HEK293 (cell line): ENCODE results near the gene EXD3.

Experiments used
- BCL11B ChIP-seq: fragments of 450-650 bp; formaldehyde crosslinking; IDR thresholded peaks from 2 replicates; pipeline ENCODE4 v1.5.1; 2016; ENCODE audit warnings: low read depth, missing biosample characterization, missing genetic modification characterization
- FEZF1 ChIP-seq: fragments of 450-650 bp; formaldehyde crosslinking; IDR thresholded peaks from 2 replicates; pipeline ENCODE4 v1.5.1; 2016; ENCODE audit warnings: missing biosample characterization, missing genetic modification characterization
- GFI1B ChIP-seq: fragments of 450-650 bp; formaldehyde crosslinking; IDR thresholded peaks from 2 replicates; pipeline ENCODE4 v1.5.1; 2016; ENCODE audit warnings: missing biosample characterization, missing genetic modification characterization
- GLIS1 ChIP-seq: fragments of 450-650 bp; formaldehyde crosslinking; IDR thresholded peaks from 2 replicates; pipeline ENCODE4 v1.5.1; 2016; ENCODE audit warnings: missing biosample characterization, missing genetic modification characterization
- KLF7 ChIP-seq: fragments of 450-650 bp; formaldehyde crosslinking; IDR thresholded peaks from 2 replicates; pipeline ENCODE4 v1.5.1; 2016; ENCODE audit warnings: missing biosample characterization, missing genetic modification characterization, borderline replicate concordance
- KLF8 ChIP-seq: fragments of 450-650 bp; formaldehyde crosslinking; IDR thresholded peaks from 2 replicates; pipeline ENCODE4 v1.5.1; 2016; ENCODE audit warnings: missing biosample characterization, missing genetic modification characterization
- OVOL3 ChIP-seq: fragments of 450-650 bp; formaldehyde crosslinking; IDR thresholded peaks from 2 replicates; pipeline ENCODE4 v1.5.1; 2016; ENCODE audit warnings: missing biosample characterization, missing genetic modification characterization
- PATZ1 ChIP-seq: fragments of 450-650 bp; formaldehyde crosslinking; IDR thresholded peaks from 2 replicates; pipeline ENCODE4 v1.5.1; 2016; ENCODE audit warnings: missing biosample characterization, missing genetic modification characterization
- PRDM1 ChIP-seq: fragments of 450-650 bp; formaldehyde crosslinking; IDR thresholded peaks from 2 replicates; pipeline ENCODE4; 2016; ENCODE audit warnings: missing biosample characterization, missing genetic modification characterization
- PRDM4 ChIP-seq: fragments of 450-650 bp; formaldehyde crosslinking; IDR thresholded peaks from 2 replicates; pipeline ENCODE4 v1.5.1; 2017; ENCODE audit warnings: missing biosample characterization, missing genetic modification characterization
- SETDB1 ChIP-seq: IDR thresholded peaks from one replicate; pipeline ENCODE4 v1.6.1; 2017; ENCODE audit warnings: mild to moderate bottlenecking, low read length, moderate library complexity, mixed read lengths; ENCODE audit not compliant: insufficient read length
- TCF7L2 ChIP-seq: IDR thresholded peaks from 2 replicates; pipeline ENCODE4 v1.6.1; 2011; ENCODE audit warnings: low read depth, mild to moderate bottlenecking, inconsistent platforms, low read length, moderate library complexity, borderline replicate concordance
- TRIM28 ChIP-seq: IDR thresholded peaks from 2 replicates; pipeline ENCODE4 v1.6.1; 2011; ENCODE audit warnings: low read length, control low read depth, borderline replicate concordance
- YY2 ChIP-seq: fragments of 450-650 bp; formaldehyde crosslinking; IDR thresholded peaks from 2 replicates; pipeline ENCODE4 v1.5.1; 2016; ENCODE audit warnings: missing biosample characterization, missing genetic modification characterization
- ZBTB1 ChIP-seq: fragments of 450-650 bp; formaldehyde crosslinking; IDR thresholded peaks from 2 replicates; pipeline ENCODE4 v1.5.1; 2016; ENCODE audit warnings: missing biosample characterization, missing genetic modification characterization
- ZBTB48 ChIP-seq: fragments of 450-650 bp; formaldehyde crosslinking; IDR thresholded peaks from 2 replicates; pipeline ENCODE4 v1.5.1; 2016; ENCODE audit warnings: missing biosample characterization, missing genetic modification characterization
- ZNF140 ChIP-seq: fragments of 450-650 bp; formaldehyde crosslinking; IDR thresholded peaks from 2 replicates; pipeline ENCODE4 v1.5.1; 2016; ENCODE audit warnings: missing biosample characterization, missing genetic modification characterization
- ZNF184 ChIP-seq: fragments of 450-650 bp; IDR thresholded peaks from 2 replicates; pipeline ENCODE4 v1.5.1; 2018; ENCODE audit warnings: missing biosample characterization, mild to moderate bottlenecking, missing genetic modification characterization
- ZNF2 ChIP-seq: fragments of 450-650 bp; formaldehyde crosslinking; IDR thresholded peaks from 2 replicates; pipeline ENCODE4 v1.5.1; 2016; ENCODE audit warnings: missing biosample characterization, missing genetic modification characterization
- ZNF600 ChIP-seq: fragments of 450-650 bp; formaldehyde crosslinking; IDR thresholded peaks from 2 replicates; pipeline ENCODE4 v1.5.1; 2016; ENCODE audit warnings: missing biosample characterization, missing genetic modification characterization
- ZNF645 ChIP-seq: fragments of 450-650 bp; formaldehyde crosslinking; IDR thresholded peaks from 2 replicates; pipeline ENCODE4; 2016; ENCODE audit warnings: missing biosample characterization, missing genetic modification characterization
- ZNF701 ChIP-seq: fragments of 450-650 bp; formaldehyde crosslinking; IDR thresholded peaks from 2 replicates; pipeline ENCODE4 v1.5.1; 2016; ENCODE audit warnings: missing biosample characterization, missing genetic modification characterization
- ZNF76 ChIP-seq: fragments of 450-650 bp; formaldehyde crosslinking; IDR thresholded peaks from 2 replicates; pipeline ENCODE4; 2016; ENCODE audit warnings: low read depth, missing biosample characterization, missing genetic modification characterization, borderline replicate concordance
- ZNF777 ChIP-seq: fragments of 450-650 bp; formaldehyde crosslinking; IDR thresholded peaks from 2 replicates; pipeline ENCODE4 v1.5.1; 2017; ENCODE audit warnings: missing biosample characterization, missing genetic modification characterization, borderline replicate concordance
- ZNF785 ChIP-seq: fragments of 450-650 bp; formaldehyde crosslinking; IDR thresholded peaks from 2 replicates; pipeline ENCODE4 v1.5.1; 2016; ENCODE audit warnings: missing biosample characterization, missing genetic modification characterization
- ZNF792 ChIP-seq: fragments of 450-650 bp; formaldehyde crosslinking; IDR thresholded peaks from 2 replicates; pipeline ENCODE4 v1.5.1; 2016; ENCODE audit warnings: missing biosample characterization, missing genetic modification characterization
- ZNF830 ChIP-seq: fragments of 450-650 bp; IDR thresholded peaks from 2 replicates; pipeline ENCODE4 v1.5.0; 2018; ENCODE audit warnings: missing biosample characterization, missing genetic modification characterization, low read depth, mild to moderate bottlenecking, moderate library complexity
- ZSCAN30 ChIP-seq: fragments of 450-650 bp; IDR thresholded peaks from 2 replicates; pipeline ENCODE4 v1.5.1; 2018; ENCODE audit warnings: missing biosample characterization, mild to moderate bottlenecking, missing genetic modification characterization, moderate library complexity

Gene EXD3

GRCh38 chr9:137300567-137301080 lies 122.3 kb downstream of the EXD3 start (continued):
- TF ChIP-seq PATZ1 (tag by site-specific recombination) (peak; percentile 90), TRIM28 (no peak), ZNF2 (tag by site-specific recombination) (0 out of 2 replicates have a peak, but pooled peaks have one; percentile 21), ZNF777 (no peak), PRDM1 (tag by site-specific recombination) (no peak), ZNF600 (0 out of 2 replicates have a peak, but pooled peaks have one; percentile 32), SETDB1 (no peak), PRDM4 (tag by site-specific recombination) (peak; percentile 33; the same call in 1 of the 2 replicates), ZNF785 (no peak), ZNF701 (tag by site-specific recombination) (no peak), ZNF76 (tag by site-specific recombination) (peak; percentile 23; the same call in 1 of the 2 replicates), GFI1B (no peak), TCF7L2 (no peak), ZNF140 (no peak), BCL11B (no peak), KLF8 (tag by site-specific recombination) (peak; percentile 52), OVOL3 (no peak), FEZF1 (tag by site-specific recombination) (no peak), KLF7 (tag by site-specific recombination) (no peak), ZNF792 (tag by site-specific recombination) (no peak), YY2 (tag by site-specific recombination) (no peak), ZNF645 (tag by site-specific recombination) (0 out of 2 replicates have a peak, but pooled peaks have one; percentile 62), ZNF830 (tag by site-specific recombination) (no peak), ZSCAN30 (no peak), GLIS1 (tag by site-specific recombination) (no peak; the same call in 1 of the 2 replicates), ZNF184 (tag by site-specific recombination) (0 out of 2 replicates have a peak, but pooled peaks have one; percentile 29), ZBTB1 (tag by site-specific recombination) (no peak), ZBTB48 (tag by site-specific recombination) (0 out of 2 replicates have a peak, but pooled peaks have one; percentile 26)
